A673 (cell line): ENCODE measurements around the gene TMEM198.

Source experiments
- EZH2 ChIP-seq: fragments of 200-600 bp; sonication (generic); IDR thresholded peaks from 2 replicates; pipeline ENCODE4 v1.6.1; 2017; ENCODE audit warnings: borderline replicate concordance, low read depth, mild to moderate bottlenecking, mixed read lengths, antibody characterized with exemption, low read length; ENCODE audit not compliant: poor library complexity, severe bottlenecking
- TF ChIP-seq, protein P1 (sequence below): fragments of 300-800, 200-600 bp; sonication (generic); conservative IDR thresholded peaks from 2 replicates; pipeline ENCODE4 v1.5.1; 2017; ENCODE audit warnings: low read depth, mild to moderate bottlenecking, antibody characterized with exemption, low read length, moderate library complexity, mixed read lengths

DNA sequence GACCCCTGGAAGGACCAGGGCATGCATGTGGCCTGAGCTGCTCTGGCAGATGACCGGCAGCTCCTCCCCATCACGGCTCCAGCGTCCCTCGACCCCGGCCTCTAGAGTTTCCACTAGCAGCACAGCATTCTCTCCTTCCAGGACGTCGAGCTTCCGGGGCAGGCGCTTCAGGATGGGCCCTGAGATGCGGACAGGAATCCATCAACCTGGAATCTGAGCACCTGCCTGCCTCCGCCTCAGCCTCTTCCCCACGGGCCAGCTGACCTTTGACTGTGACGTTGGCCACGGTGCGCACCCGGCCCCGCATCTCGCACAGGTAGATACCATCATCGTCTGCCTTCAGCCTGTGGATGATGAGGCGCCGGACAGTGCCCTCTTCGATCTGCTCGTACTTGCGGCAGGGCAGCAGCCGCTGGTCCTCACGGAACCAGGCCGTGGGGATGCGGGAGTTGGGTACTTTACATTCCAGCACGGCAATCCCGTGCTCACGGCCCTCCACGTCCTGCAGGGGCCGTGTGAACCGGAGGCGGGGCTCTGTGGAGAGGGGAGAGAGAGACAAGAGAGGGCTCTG lies 24.0 kb downstream of the TMEM198 start:
- TF ChIP-seq, protein P1, sequence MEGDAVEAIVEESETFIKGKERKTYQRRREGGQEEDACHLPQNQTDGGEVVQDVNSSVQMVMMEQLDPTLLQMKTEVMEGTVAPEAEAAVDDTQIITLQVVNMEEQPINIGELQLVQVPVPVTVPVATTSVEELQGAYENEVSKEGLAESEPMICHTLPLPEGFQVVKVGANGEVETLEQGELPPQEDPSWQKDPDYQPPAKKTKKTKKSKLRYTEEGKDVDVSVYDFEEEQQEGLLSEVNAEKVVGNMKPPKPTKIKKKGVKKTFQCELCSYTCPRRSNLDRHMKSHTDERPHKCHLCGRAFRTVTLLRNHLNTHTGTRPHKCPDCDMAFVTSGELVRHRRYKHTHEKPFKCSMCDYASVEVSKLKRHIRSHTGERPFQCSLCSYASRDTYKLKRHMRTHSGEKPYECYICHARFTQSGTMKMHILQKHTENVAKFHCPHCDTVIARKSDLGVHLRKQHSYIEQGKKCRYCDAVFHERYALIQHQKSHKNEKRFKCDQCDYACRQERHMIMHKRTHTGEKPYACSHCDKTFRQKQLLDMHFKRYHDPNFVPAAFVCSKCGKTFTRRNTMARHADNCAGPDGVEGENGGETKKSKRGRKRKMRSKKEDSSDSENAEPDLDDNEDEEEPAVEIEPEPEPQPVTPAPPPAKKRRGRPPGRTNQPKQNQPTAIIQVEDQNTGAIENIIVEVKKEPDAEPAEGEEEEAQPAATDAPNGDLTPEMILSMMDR, result no peak
- no peak for TF ChIP-seq EZH2
